ENCODE data around the gene NUAK1. TPM values are rescaled to one million over a fixed set of nuclear protein-coding genes. Genes with fewer than 3 reads are reported as not detected.

NUAK1 gene
- total RNA-seq, 2 experiments from 2014 or later, result 0.03 TPM; not detected in 1

DNA sequence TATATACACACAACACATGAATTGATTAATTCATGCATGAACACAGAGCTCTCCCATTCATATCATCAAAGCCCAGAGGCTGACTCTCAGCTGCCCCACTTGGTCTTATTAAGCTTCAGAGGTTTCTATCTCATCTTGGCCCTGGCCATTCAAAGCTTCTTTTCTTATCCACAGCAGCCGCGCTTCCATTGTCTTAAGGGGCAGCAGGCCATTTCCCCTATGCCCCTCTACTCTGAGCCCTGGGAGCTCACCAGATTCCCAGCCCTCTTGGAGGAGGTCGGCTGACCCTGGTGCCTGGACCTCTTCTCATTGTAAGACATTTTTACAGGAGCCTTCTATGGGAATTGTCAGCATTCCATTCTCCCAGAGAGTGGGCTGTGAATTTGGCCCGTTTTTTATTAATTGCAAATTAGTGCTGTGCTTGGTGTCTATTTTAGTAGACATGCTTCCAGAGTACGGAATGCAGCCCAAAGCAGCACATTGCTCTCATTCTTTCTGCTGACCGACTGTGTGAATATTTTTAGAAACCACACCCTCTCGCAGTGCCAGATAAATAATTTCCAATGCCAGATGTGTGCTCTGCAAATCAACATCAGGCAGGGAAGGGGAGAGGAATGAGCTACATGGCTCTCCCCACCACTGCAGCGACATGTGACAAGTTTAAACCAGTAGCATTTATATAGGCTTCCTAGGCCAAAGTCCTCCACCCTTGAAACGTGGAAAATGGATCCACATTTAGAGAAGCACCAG is 58.5 kb downstream of the NUAK1 start:
- no peaks in the 10 kb centered on the region for H3K9me2 ChIP-seq (ENCODE audit: insufficient read depth, low read length)
- no peaks in the 10 kb centered on the region for H3K9me3 ChIP-seq (ENCODE audit: low read length)
- H2AFZ ChIP-seq (ENCODE audit: low read length), result no peak overlapping the region
- H3K4me1 ChIP-seq (ENCODE audit: insufficient read depth, low read length, poor library complexity, severe bottlenecking), result no peaks in the 10 kb centered on the region
- H3K4me3 ChIP-seq (ENCODE audit: low read depth, low read length, poor library complexity, severe bottlenecking), result no peak overlapping the region
- H3K27ac ChIP-seq (ENCODE audit: low read depth, low read length, poor library complexity, severe bottlenecking), result no peak overlapping the region
- no peaks in the 10 kb centered on the region for H4K20me1 ChIP-seq (ENCODE audit: insufficient read depth, low read length)
- ChIA-PET CTCF (ENCODE audit: unreplicated experiment) (no interaction called here), POLR2A (no interaction called here)
- no peaks in the 10 kb centered on the region for H3K79me2 ChIP-seq (ENCODE audit: insufficient read depth, low read depth, low read length)
- TF ChIP-seq, protein P1, sequence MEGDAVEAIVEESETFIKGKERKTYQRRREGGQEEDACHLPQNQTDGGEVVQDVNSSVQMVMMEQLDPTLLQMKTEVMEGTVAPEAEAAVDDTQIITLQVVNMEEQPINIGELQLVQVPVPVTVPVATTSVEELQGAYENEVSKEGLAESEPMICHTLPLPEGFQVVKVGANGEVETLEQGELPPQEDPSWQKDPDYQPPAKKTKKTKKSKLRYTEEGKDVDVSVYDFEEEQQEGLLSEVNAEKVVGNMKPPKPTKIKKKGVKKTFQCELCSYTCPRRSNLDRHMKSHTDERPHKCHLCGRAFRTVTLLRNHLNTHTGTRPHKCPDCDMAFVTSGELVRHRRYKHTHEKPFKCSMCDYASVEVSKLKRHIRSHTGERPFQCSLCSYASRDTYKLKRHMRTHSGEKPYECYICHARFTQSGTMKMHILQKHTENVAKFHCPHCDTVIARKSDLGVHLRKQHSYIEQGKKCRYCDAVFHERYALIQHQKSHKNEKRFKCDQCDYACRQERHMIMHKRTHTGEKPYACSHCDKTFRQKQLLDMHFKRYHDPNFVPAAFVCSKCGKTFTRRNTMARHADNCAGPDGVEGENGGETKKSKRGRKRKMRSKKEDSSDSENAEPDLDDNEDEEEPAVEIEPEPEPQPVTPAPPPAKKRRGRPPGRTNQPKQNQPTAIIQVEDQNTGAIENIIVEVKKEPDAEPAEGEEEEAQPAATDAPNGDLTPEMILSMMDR (conservative IDR thresholded peaks at IDR 0.05; ENCODE audit: low read length), result no peak
- TF ChIP-seq EZH2phosphoT487 (IDR thresholded peaks at IDR 0.05; ENCODE audit: borderline replicate concordance, low read depth, low read length), result no peak
- BruUV-seq (replicated peaks), result no TSS peak
- H3K36me3 ChIP-seq (ENCODE audit: insufficient read depth, low read length), result no peaks in the 10 kb centered on the region
- DNase-seq (ENCODE audit: low spot score), result no peak
- no peak overlapping the region for H3K4me2 ChIP-seq (ENCODE audit: low read length)
- intact Hi-C loops (cut with micrococcal nuclease; ENCODE audit: unreplicated experiment), result no loop called here

DNA sequence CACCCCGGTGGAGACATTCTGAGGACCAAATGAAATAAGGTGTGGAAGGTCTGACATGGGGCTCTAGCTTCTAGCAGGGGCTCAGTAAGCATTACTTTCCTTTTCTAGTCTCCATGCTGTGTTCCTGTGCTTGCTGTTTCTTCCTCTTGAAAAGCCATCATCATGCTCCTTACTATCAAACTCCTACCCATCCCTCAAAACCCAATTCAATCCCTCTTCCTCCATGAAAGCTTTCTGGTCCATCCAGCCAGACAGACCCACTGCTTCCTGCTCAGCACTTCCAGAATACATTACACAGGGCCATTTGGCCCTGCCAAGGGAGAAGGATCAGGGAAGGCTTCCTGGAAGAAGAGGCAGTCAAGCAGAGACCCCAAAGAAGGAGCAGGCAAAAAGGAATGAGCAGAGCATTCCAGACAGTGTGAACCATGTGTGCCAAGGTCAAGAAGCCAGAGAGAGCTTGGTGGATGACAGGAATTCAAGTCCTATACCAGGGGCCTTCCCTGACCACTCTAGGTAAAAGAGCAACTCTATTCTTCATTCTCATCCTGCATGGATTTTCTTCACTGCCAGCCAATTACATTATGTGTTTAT is 59.5 kb downstream of the NUAK1 start:
- BruUV-seq (replicated peaks), result no TSS peak
- no peak for TF ChIP-seq EZH2phosphoT487 (IDR thresholded peaks at IDR 0.05; ENCODE audit: borderline replicate concordance, low read depth, low read length)

DNA sequence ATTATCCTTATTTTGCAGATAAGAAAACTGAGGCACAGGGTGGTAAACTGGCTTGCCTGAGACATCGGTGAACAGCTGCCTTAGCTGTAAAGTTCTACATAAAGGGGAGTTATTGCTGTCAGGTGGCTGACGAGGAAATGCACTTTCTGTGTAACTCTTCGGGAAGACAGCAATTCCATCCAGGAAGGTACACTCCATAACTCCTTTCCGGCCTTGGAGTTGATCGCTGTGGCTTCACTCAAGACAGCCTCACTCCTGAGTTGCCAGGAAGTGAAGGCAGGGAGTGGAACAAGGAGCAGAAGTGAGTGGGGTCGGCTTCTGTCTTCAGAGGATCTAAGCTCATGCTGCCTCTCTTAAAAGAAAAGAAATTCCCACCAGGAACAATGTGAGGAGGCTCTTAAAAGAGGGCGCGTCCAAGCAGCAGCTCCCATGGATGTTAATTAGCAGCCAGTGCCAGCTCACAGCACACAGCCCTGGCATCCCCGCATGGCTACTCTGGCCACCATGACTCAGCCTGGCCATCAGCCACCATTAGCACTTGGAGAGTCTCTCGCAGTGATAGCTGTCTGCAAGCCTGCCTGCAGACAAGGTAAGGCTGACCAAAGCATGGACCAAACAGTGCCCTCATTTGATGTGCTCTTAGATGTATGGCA is 60.3 kb downstream of the NUAK1 start:
- no peaks in the 10 kb centered on the region for H3K79me2 ChIP-seq (ENCODE audit: insufficient read depth, low read depth, low read length)
- H4K20me1 ChIP-seq (ENCODE audit: insufficient read depth, low read length), result no peaks in the 10 kb centered on the region
- no peaks in the 10 kb centered on the region for H3K4me1 ChIP-seq (ENCODE audit: insufficient read depth, low read length, poor library complexity, severe bottlenecking)
- no peak overlapping the region for H3K27ac ChIP-seq (ENCODE audit: low read depth, low read length, poor library complexity, severe bottlenecking)
- H3K9me3 ChIP-seq (ENCODE audit: low read length), result no peaks in the 10 kb centered on the region
- CTCF ChIA-PET (ENCODE audit: unreplicated experiment), result no interaction called here
- no peak for TF ChIP-seq EZH2phosphoT487 (IDR thresholded peaks at IDR 0.05; ENCODE audit: borderline replicate concordance, low read depth, low read length)
- TF ChIP-seq, protein P1 (conservative IDR thresholded peaks at IDR 0.05; ENCODE audit: low read length), result no peak
- DNase-seq (ENCODE audit: low spot score), result no peak
- no peak overlapping the region for H2AFZ ChIP-seq (ENCODE audit: low read length)
- intact Hi-C loops (cut with micrococcal nuclease; ENCODE audit: unreplicated experiment), result no loop called here
- BruUV-seq (replicated peaks), result no TSS peak
- H3K9me2 ChIP-seq (ENCODE audit: insufficient read depth, low read length), result no peaks in the 10 kb centered on the region
- no peaks in the 10 kb centered on the region for H3K36me3 ChIP-seq (ENCODE audit: insufficient read depth, low read length)
- POLR2A ChIA-PET, result no interaction called here
- H3K4me2 ChIP-seq (ENCODE audit: low read length), result no peak overlapping the region
- no peak overlapping the region for H3K4me3 ChIP-seq (ENCODE audit: low read depth, low read length, poor library complexity, severe bottlenecking)

More for the DNA sequence above, 59.5 kb downstream of the NUAK1 start:
- H3K9me2 ChIP-seq (ENCODE audit: insufficient read depth, low read length), result no peaks in the 10 kb centered on the region
- no peaks in the 10 kb centered on the region for H3K79me2 ChIP-seq (ENCODE audit: insufficient read depth, low read depth, low read length)
- H2AFZ ChIP-seq (ENCODE audit: low read length), result no peak overlapping the region
- no peaks in the 10 kb centered on the region for H3K9me3 ChIP-seq (ENCODE audit: low read length)
- no peaks in the 10 kb centered on the region for H3K36me3 ChIP-seq (ENCODE audit: insufficient read depth, low read length)
- DNase-seq (ENCODE audit: low spot score), result no peak
- intact Hi-C loops (cut with micrococcal nuclease; ENCODE audit: unreplicated experiment), result no loop called here
- no peaks in the 10 kb centered on the region for H3K4me1 ChIP-seq (ENCODE audit: insufficient read depth, low read length, poor library complexity, severe bottlenecking)
- H3K4me2 ChIP-seq (ENCODE audit: low read length), result no peak overlapping the region
- ChIA-PET POLR2A (no interaction called here), CTCF (ENCODE audit: unreplicated experiment) (no interaction called here)
- H3K27ac ChIP-seq (ENCODE audit: low read depth, low read length, poor library complexity, severe bottlenecking), result no peak overlapping the region
- H3K4me3 ChIP-seq (ENCODE audit: low read depth, low read length, poor library complexity, severe bottlenecking), result no peak overlapping the region
- no peaks in the 10 kb centered on the region for H4K20me1 ChIP-seq (ENCODE audit: insufficient read depth, low read length)
